ENCODE results near the gene PRKG2. TPM values are rescaled to one million over a fixed set of nuclear protein-coding genes. Genes with fewer than 3 reads are reported as not detected.
"Not testable (repeated sequence)": the region's sequence is repeated elsewhere in the genome, so short reads cannot be mapped to it uniquely, and the experiment has no call there.

Gene PRKG2
- total RNA-seq, 1 experiment from 2014 or later = 0.23 TPM

GRCh38 chr4:81162752-81163458 lies 52.1 kb downstream of the PRKG2 start:
- Mint-ChIP-seq H3K9me3 (ENCODE audit: unreplicated experiment) (no peaks in the 10 kb centered on the region), H3K4me1 (ENCODE audit: insufficient read depth, unreplicated experiment) (peaks cover 18% of the 10 kb centered on the region), H3K36me3 (ENCODE audit: insufficient read depth, unreplicated experiment) (no peaks in the 10 kb centered on the region), H3K27ac (ENCODE audit: low read depth, unreplicated experiment) (no peak overlapping the region), H3K4me3 (ENCODE audit: unreplicated experiment) (no peak overlapping the region), H3K27me3 (ENCODE audit: insufficient read depth, unreplicated experiment) (no peaks in the 10 kb centered on the region)
- ChIA-PET CTCF (interaction anchor here (0.6 to 0.8 kb wide), 2 partner anchors 30 to 190 kb away, joined by 3 to 4 read pairs; no protein-coding TSS in a partner anchor), POLR2A (interaction anchor here (0.8 to 1.3 kb wide), 2 partner anchors 12 to 15 kb away, joined by 3 read pairs; no protein-coding TSS in a partner anchor)
- BruUV-seq (replicated peaks) = no TSS peak
- no peak for DNase-seq (ENCODE audit: unreplicated experiment)
- TF ChIP-seq, protein P1, sequence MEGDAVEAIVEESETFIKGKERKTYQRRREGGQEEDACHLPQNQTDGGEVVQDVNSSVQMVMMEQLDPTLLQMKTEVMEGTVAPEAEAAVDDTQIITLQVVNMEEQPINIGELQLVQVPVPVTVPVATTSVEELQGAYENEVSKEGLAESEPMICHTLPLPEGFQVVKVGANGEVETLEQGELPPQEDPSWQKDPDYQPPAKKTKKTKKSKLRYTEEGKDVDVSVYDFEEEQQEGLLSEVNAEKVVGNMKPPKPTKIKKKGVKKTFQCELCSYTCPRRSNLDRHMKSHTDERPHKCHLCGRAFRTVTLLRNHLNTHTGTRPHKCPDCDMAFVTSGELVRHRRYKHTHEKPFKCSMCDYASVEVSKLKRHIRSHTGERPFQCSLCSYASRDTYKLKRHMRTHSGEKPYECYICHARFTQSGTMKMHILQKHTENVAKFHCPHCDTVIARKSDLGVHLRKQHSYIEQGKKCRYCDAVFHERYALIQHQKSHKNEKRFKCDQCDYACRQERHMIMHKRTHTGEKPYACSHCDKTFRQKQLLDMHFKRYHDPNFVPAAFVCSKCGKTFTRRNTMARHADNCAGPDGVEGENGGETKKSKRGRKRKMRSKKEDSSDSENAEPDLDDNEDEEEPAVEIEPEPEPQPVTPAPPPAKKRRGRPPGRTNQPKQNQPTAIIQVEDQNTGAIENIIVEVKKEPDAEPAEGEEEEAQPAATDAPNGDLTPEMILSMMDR (IDR thresholded peaks at IDR 0.05; ENCODE audit: unreplicated experiment) = no peak
- intact Hi-C loops (cut with micrococcal nuclease) = no loop called here

DNA sequence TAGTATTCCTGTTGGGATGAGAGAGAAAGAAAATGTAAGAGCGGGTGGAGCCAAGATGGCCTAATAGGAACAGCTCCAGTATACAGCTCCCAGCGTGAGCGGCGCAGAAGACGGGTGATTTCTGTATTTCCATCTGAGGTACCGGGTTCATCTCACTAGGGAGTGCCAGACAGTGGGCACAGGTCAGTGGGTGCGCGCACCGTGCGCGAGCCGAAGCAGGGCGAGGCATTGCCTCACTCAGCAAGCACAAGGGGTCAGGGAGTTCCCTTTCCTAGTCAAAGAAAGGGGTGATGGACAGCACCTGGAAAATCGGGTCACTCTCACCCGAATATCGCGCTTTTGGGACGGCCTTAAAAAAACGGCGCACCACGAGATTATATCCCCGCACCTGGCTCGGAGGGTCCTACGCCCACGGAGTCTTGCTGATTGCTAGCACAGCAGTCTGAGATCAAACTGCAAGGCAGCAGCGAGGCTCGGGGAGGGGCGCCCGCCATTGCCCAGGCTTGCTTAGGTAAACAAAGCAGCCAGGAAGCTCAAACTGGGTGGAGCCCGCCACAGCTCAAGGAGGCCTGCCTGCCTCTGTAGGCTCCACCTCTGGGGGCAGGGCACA lies 61.2 kb downstream of the PRKG2 start:
- intact Hi-C loops (cut with micrococcal nuclease); POLR2A ChIA-PET; CTCF ChIA-PET; H3K36me3 Mint-ChIP-seq (ENCODE audit: insufficient read depth, unreplicated experiment); H3K27me3 Mint-ChIP-seq (ENCODE audit: insufficient read depth, unreplicated experiment); H3K27ac Mint-ChIP-seq (ENCODE audit: low read depth, unreplicated experiment); BruUV-seq (replicated peaks); H3K4me1 Mint-ChIP-seq (ENCODE audit: insufficient read depth, unreplicated experiment); H3K4me3 Mint-ChIP-seq (ENCODE audit: unreplicated experiment); H3K9me3 Mint-ChIP-seq (ENCODE audit: unreplicated experiment): not testable (repeated sequence)
- peak; percentile 13 for DNase-seq (ENCODE audit: unreplicated experiment)

DNA sequence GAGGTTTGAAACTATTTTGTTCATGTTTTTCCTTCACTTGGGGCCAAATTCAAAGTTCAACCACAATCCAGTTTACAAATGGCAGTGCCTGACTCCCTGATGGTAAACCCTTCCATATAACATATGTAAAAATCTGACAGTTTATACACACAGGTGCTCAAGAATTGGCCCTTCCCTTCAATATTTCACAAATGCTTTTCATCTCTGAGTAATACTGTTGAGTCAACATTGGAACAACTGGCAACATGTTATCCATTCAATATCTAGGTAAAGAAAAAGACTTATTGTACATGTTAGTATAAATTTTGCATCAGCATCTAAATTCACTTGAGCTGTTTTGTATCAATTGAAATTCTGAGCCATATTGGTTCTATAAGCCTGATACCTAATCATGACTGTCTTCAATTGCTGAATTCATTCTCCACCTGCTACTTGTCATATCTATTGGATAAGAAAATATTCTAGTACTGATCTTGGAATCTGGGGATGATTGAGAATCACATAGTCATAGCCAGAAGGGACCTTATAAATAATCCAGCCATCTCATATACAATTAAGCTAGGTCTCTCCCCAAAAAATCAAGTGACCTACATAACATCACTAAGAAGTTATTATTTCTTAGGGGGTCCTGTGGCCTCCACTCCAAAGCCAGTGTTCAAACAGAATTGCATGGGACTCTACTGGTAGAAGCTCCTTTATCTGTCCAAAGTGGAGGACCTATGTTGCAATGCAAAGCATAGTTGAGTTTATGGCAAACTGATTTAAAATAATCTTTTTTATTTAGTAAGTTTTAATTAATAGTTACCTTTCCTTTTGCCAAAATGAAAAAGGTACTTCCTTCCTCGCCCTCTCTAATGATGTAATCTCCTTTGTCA lies 61.9 kb downstream of the PRKG2 start:
- no TSS peak for BruUV-seq (replicated peaks)
- no peak overlapping the region for H3K4me3 Mint-ChIP-seq (ENCODE audit: unreplicated experiment)
- CTCF ChIA-PET = no interaction called here
- DNase-seq (ENCODE audit: unreplicated experiment) = peak; percentile 25
- H3K9me3 Mint-ChIP-seq (ENCODE audit: unreplicated experiment) = no peaks in the 10 kb centered on the region
- H3K4me1 Mint-ChIP-seq (ENCODE audit: insufficient read depth, unreplicated experiment) = no peaks in the 10 kb centered on the region
- H3K36me3 Mint-ChIP-seq (ENCODE audit: insufficient read depth, unreplicated experiment) = no peaks in the 10 kb centered on the region
- POLR2A ChIA-PET = interaction anchor here (0.6 kb wide), 1 partner anchor 206 kb away, joined by 3 read pairs; no protein-coding TSS in a partner anchor
- intact Hi-C loops (cut with micrococcal nuclease) = no loop called here
- TF ChIP-seq, protein P1 (IDR thresholded peaks at IDR 0.05; ENCODE audit: unreplicated experiment) = no peak
- H3K27me3 Mint-ChIP-seq (ENCODE audit: insufficient read depth, unreplicated experiment) = no peaks in the 10 kb centered on the region
- H3K27ac Mint-ChIP-seq (ENCODE audit: low read depth, unreplicated experiment) = no peak overlapping the region

DNA sequence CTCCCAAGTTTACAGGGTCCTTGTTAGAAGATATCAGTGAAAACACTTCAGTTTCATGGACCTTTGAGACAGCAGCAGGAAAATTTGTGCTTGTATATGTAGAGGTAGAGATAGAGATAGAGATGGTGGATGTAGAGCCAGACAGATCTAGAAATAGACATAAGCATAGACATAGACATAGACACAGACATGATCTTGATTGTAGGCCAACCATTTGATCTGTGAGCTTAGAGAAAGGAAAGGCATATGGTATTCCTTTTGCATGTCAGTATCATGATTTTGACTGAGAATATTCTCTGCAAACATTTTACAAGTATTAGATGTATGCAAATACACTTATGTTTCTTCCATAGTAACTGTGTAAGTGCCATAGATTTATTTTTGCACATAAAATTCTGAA lies 65.0 kb downstream of the PRKG2 start:
- H3K4me3 Mint-ChIP-seq (ENCODE audit: unreplicated experiment) = no peak overlapping the region
- no TSS peak for BruUV-seq (replicated peaks)
- CTCF ChIA-PET = no interaction called here

More for the DNA sequence above, 65.0 kb downstream of the PRKG2 start:
- POLR2A ChIA-PET = interaction anchor here (0.5 kb wide), 1 partner anchor 21 kb away, joined by 3 read pairs; no protein-coding TSS in a partner anchor
- DNase-seq (ENCODE audit: unreplicated experiment) = no peak
- Mint-ChIP-seq H3K27me3 (ENCODE audit: insufficient read depth, unreplicated experiment) (no peaks in the 10 kb centered on the region), H3K36me3 (ENCODE audit: insufficient read depth, unreplicated experiment) (no peaks in the 10 kb centered on the region), H3K4me1 (ENCODE audit: insufficient read depth, unreplicated experiment) (no peaks in the 10 kb centered on the region), H3K9me3 (ENCODE audit: unreplicated experiment) (no peaks in the 10 kb centered on the region), H3K27ac (ENCODE audit: low read depth, unreplicated experiment) (no peak overlapping the region)
- intact Hi-C loops (cut with micrococcal nuclease) = no loop called here
- TF ChIP-seq, protein P1 (IDR thresholded peaks at IDR 0.05; ENCODE audit: unreplicated experiment) = no peak
